ENCODE results near the gene DIAPH2.

DNA sequence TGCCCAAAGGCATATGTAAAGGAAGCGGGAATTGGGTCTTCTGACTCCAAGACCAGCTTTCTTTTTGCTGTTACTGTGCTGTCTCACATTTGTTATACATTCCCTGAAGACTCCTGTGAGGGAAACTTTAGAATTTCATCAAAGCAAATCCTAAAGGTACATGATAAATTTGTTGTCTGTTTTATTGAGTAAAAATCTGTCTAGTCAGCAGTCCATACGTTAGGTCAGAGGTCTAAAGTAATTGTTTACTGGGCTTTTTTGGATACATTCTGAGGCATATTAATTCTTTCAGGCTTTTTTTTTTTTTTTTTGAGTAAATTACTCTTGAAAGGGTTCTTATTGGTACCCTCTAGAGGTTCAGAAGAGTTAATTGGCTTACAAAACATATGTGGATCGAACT, 546.3 kb downstream of the DIAPH2 start:
- TF ChIP-seq EZH2 (IDR thresholded peaks at IDR 0.05; ENCODE audit: insufficient read depth, poor library complexity, severe bottlenecking): no peak
- no peak for TF ChIP-seq EZH2phosphoT487 (IDR thresholded peaks at IDR 0.05; ENCODE audit: insufficient read depth, low read depth)

Measured in GM23248 (cell line).